ENCODE data around the gene MSANTD3.
"Not testable (repeated sequence)": the region's sequence is repeated elsewhere in the genome, so short reads cannot be mapped to it uniquely, and the experiment has no call there.

DNA sequence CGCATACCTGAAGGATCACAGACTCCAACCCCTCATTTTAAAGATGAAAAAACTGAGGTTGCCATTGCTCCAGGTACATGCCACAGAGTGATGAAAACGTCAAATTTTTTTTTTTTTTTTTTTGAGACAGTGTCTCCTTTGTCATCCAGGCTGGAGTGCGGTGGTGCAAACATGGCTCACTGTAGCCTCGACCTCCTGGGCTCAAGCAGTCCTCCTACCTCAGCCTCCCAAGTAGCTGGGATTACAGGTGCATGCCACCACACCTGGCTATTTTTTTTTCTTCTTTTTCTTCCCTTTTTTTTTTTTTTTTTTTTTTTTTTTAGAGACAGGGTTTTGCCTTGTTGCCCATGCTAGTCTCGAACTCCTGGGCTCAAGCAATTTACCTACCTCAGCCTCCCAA, 13.5 kb downstream of the MSANTD3 start:
- not testable (repeated sequence) for TF ChIP-seq EZH2 (optimal IDR thresholded peaks at IDR 0.05; ENCODE audit: low read depth, low read length); EZH2phosphoT487 (IDR thresholded peaks at IDR 0.05; ENCODE audit: low read length)
- TF ChIP-seq, protein P1, sequence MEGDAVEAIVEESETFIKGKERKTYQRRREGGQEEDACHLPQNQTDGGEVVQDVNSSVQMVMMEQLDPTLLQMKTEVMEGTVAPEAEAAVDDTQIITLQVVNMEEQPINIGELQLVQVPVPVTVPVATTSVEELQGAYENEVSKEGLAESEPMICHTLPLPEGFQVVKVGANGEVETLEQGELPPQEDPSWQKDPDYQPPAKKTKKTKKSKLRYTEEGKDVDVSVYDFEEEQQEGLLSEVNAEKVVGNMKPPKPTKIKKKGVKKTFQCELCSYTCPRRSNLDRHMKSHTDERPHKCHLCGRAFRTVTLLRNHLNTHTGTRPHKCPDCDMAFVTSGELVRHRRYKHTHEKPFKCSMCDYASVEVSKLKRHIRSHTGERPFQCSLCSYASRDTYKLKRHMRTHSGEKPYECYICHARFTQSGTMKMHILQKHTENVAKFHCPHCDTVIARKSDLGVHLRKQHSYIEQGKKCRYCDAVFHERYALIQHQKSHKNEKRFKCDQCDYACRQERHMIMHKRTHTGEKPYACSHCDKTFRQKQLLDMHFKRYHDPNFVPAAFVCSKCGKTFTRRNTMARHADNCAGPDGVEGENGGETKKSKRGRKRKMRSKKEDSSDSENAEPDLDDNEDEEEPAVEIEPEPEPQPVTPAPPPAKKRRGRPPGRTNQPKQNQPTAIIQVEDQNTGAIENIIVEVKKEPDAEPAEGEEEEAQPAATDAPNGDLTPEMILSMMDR (IDR thresholded peaks at IDR 0.05; ENCODE audit: low read length), result not testable (repeated sequence)

Data from MM.1S (cell line).